IPS-11a (cell line): ENCODE measurements around the gene PRSS21.

ENCODE experiments used
- H3K4me3 ChIP-seq: one replicate; pipeline ENCODE4 v1.5.1; 2013; ENCODE audit warnings: low read depth, low read length, control low read depth

The PRSS21 gene

GRCh38 chr16:2816751-2817339 is at the start of gene PRSS21:
Gene PRSS21, plus strand, starts transcription at chr16:2817237. Its CDS starts 32 bp downstream, at chr16:2817269.
- no peak within 1 kb of the TSS for H3K4me3 ChIP-seq

GRCh38 chr16:2767891-2768290 is 49.1 kb upstream of the PRSS21 start:
- H3K4me3 ChIP-seq: no peak overlapping the region

DNA sequence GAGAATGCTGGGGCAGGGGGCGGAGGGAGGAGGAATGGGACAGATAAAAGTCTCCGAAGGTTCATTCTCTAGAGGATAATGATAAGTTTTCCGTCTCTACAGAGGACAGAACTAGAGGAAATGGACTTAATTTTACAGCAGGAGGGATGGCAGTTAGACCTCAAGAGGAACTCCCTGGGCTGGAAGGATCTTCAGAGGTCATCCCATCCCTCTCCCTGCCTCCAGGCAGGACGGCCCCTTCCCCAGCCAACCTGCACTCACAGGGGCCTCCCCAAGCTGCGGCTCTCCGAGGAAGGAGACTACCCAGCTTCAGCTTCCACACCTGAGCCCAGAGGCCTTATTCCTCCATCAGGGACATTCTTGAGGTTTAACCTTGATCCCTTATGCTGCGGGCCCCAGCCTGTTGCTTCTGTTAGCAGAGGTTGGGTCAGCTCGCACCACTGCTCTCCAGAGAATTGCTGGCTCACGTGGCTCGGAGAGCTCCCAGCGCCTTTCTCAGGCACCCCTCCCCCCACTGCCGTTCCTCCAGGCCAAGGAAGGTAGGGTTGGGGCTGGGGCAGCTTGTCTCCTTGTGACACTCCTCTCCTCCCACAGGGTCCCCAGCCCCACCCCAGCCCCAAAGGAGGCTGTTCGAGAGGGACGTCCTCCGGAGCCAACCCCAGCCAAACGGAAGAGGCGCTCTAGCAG is 48.5 kb upstream of the PRSS21 start:
- H3K4me3 ChIP-seq: no peak overlapping the region

GRCh38 chr16:2769100-2769529 is 47.9 kb upstream of the PRSS21 start:
- H3K4me3 ChIP-seq: no peak overlapping the region

DNA sequence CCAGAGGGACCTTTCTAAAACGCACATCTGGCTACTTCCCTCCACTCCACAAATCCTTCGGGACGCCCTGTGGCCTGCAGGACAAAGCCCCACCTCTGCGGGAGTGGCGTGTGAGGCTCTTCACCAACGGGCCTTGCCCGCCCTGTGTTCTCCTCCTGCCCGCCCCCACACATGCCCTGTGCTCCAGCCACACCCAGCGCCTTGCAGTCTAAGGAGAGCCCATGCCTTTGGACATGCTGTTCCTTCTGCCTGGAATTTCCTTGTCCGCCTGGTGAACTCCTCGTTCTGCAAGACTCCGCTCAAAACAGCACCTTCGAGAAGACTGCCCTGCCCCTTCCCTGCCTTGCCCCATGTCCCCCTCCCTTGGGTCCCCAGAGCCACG is 47.4 kb upstream of the PRSS21 start:
- no peak overlapping the region for H3K4me3 ChIP-seq

DNA sequence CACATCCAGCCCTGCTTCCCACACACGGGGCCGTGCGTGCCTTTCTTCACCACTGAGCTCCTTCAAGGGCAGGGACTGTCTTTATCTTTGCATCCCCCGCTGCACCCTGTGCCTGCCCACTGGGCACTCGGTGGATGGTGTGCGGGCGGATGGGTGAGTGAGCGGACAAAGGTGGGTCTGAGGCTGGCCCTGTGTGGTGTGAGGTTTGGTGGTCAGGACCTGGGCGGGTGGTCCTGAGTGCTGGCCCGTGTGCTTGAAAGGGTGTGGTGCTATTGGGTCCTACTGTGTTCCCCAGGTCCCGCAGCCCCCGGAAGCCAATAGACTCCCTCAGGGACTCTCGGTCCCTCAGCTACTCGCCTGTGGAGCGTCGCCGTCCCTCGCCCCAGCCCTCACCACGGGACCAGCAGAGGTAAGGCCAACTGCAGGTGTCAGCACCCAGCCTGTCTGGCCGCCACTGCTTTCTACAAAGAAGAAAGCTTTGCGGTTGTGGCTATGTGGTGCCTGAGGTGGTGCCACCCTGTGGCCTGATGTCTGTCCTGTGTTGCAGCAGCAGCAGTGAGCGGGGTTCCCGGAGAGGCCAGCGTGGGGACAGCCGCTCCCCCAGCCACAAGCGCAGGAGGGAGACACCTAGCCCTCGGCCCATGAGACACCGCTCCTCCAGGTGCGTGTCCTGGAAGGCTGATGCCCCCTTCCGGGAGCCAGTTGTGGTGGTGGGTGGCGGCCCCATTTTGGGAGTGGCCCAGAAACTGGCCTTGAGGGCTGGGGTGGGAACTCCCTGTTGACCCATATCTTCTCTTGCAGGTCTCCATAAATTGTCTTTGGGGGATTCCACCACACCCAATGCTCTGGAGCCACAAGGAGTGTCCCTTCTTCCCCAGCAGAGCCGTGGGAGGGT is 46.7 kb upstream of the PRSS21 start:
- H3K4me3 ChIP-seq: no peak overlapping the region

GRCh38 chr16:2771496-2772402 is 45.3 kb upstream of the PRSS21 start:
- H3K4me3 ChIP-seq: no peak overlapping the region

- no peak overlapping the region for H3K4me3 ChIP-seq
Measured at GRCh38 chr16:2773188-2773968, 43.7 kb upstream of the PRSS21 start.

GRCh38 chr16:2774161-2774891 is 42.7 kb upstream of the PRSS21 start:
- H3K4me3 ChIP-seq: no peak overlapping the region

DNA sequence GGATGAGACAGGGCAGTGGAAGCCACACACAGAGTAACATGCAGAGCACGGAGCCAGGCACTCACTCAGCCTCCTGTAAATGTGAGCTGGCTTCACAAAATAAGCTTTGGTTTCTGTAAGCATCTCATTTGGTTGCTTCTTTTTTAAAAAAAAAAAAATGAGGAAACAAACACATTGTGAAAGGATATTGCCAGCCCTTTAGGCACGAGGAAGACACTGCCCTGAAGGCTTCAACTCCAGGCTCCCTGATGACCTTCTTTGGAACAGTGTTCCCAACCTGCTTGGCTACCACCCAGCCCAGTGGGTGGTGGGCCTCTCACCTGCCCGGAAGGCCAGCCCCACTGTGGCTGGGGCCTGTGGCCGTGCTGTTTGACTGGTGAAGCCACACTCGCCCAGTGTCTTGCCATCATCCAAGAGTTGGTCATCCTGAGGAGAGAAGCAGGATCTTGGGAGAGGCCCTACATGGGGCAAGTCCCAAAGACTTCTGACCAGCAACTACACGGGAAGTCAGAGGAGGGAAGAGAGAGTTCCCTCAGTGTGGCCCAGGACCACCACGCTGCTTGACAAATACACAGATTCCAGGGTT is 41.8 kb upstream of the PRSS21 start:
- no peak overlapping the region for H3K4me3 ChIP-seq

- H3K4me3 ChIP-seq: peak overlapping the region; percentile 90
Measured at GRCh38 chr16:2775765-2776499, 41.1 kb upstream of the PRSS21 start.

GRCh38 chr16:2776500-2777139 is 40.4 kb upstream of the PRSS21 start:
- H3K4me3 ChIP-seq: peak overlapping the region; percentile 90

DNA sequence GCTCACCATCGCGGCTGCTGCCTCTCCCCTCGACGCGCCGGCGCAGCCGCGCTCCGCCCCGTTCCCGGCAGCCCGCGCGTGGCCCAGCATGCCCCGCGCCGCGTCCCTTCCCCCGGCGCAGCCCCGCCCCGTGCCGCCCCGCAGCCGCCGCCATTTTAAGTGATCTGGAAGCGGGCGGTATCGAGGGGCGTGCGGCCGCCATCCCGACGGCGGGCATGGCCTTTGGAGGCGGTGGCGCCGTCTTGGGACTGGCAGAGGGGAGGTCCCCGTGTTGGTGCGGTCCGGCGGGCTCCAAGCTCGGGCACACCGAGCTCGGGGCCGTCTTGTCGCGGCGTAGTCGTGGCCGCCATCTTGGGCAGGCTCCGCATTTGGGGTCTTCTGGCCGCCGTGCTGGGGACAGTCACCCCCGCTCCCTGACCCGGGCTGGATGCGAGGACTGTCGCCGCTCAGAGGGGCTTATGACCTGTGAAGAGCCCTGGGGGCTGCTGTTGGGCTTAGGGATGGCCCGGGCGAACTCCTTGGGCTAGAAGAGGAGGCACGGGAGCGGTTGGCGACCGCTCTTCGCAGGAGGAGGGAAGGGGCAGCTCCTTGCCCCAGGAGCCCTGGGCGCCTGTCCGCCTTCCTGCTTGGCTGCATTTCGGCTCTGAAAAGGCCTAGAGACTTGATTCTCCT is 39.7 kb upstream of the PRSS21 start, which contains the start of gene ELOB:
Gene ELOB (minus strand): TSS at position 50 of the 672 bp plus-strand sequence. CDS start 41 bp downstream, at position 9.
- peak within 1 kb of the TSS; percentile 95 for H3K4me3 ChIP-seq

- H3K4me3 ChIP-seq: peak overlapping the region; percentile 95
Measured at GRCh38 chr16:2777903-2778629, 39.0 kb upstream of the PRSS21 start.

DNA sequence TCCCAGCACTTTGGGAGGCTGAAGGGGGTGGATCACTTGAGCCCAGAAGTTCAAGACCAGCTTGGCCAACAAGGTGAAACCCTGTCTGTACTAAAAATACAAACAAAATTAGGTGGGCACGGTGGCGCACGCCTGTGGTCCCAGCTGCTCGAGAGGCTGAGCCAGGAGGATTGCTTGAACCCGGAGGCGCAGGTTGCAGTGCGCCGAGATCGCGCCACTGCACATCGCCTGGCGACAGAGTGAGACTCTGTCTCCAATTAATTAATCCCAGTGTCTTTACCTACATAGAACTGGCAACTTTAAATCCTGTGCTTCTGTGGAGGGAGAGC is 38.4 kb upstream of the PRSS21 start:
- H3K4me3 ChIP-seq: no peak overlapping the region

DNA sequence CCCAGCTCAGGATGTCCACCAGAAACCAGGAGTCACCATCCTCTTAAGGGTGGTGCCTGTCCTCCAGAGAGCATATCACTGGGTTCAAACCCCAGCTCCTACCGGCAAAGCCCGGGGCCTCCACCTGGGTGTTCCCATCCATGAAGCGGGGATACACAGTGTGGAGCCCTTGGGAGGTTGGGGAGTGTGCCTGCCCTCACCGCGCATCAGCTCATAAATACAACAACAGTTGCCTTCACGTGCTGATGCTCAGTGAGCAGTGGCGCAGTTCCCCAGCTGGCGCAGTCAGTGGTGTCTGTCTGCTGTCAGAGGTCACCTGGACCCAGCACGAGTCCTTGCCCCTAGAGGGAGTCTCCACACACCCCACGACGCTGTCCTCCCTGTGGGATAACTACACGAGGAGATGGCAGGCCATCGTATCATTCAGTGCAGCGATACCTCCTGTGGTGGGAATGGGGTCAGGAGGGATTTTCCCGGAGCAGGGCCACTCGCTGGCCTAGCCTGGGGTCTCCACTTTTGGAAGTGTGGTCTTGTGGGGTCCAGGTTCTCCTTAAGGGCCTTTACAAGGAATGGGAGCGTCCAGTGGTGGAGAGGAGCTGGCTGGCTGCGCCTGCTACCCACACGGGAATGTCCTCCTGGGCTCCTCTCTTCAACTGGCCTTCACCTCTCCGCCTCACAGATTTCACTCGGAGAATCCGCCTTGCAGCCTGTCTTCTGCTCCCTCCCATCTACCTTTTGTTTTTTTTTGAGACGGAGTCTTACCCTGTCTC is 37.7 kb upstream of the PRSS21 start:
- no peak overlapping the region for H3K4me3 ChIP-seq
